HepG2 (cell line): Measurements from ENCODE around the gene UBA6. TPM values are rescaled to one million over a fixed set of nuclear protein-coding genes. Genes with fewer than 3 reads are reported as not detected.

Experiments used
- ATAC-seq: fragments of 200-7000 bp; cut with Tn5 transposase; 3 replicates; pipeline ENCODE4 v1.9.1; 2020; ENCODE audit warnings: mild to moderate bottlenecking, moderate library complexity
- BruUV-seq: library from RNA; stranded (reverse); fragments of 400-500 nt; replicated peaks from 2 replicates; lab custom pipeline; 2021; lab: Mats Ljungman, UMichigan
- CTCF ChIA-PET: fragments of 300-600 bp; formaldehyde crosslinking; extraction: SDS; loops from one replicate; lab custom pipeline; 2021; ENCODE audit warnings: low total read pairs, inconsistent platforms, low intra/inter-chr PET ratio; lab: Yijun Ruan, JAX
- POLR2A ChIA-PET: fragments of 350-600 bp; sonication (Branson Sonifier 250); formaldehyde crosslinking; loops from one replicate; lab custom pipeline; 2020; ENCODE audit warnings: antibody characterized with exemption, inconsistent platforms; lab: Yijun Ruan, JAX
- DNase-seq: peaks from one replicate; pipeline ENCODE4 v3.0.0-alpha.2; 2015; ENCODE audit warnings: low spot score
- FAIRE-seq: peaks from 3 replicates; lab custom pipeline; 2011; peaks lifted over from hg19 to GRCh38; lab: Jason Lieb, UNC
- H2AFZ ChIP-seq: one replicate; pipeline ENCODE4 v1.6.1; 2011; ENCODE audit warnings: low read length, inconsistent platforms
- H3K27ac ChIP-seq: fragments of 300-600 bp; 3 replicates; pipeline ENCODE4 v1.8.0; 2011; ENCODE audit warnings: mixed run types, mild to moderate bottlenecking, mixed read lengths, low read length, inconsistent platforms; ENCODE audit not compliant: insufficient read depth; ENCODE audit errors: extremely low read length
- H3K27me3 ChIP-seq, 2 experiments: fragments of 200-600 bp in 1 of 2; 2 replicates in 1 of 2; 3 replicates in 1 of 2; pipeline versions ENCODE4 v1.6.0 to v1.8.0; 2011; ENCODE audit warnings: low read length in 2 of 2, mild to moderate bottlenecking in 2 of 2, moderate library complexity in 2 of 2, inconsistent platforms in 1 of 2; ENCODE audit not compliant: insufficient read depth in 2 of 2, control insufficient read depth in 1 of 2
- H3K36me3 ChIP-seq, 2 experiments: fragments of 200-600 bp in 1 of 2; replicated peaks in 1 of 2; 2 replicates in 1 of 2; 3 replicates in 1 of 2; pipeline versions ENCODE4 v1.5.1 to v1.8.0; 2011; ENCODE audit warnings: low read length in 2 of 2, inconsistent platforms in 1 of 2; ENCODE audit not compliant: insufficient read depth in 2 of 2, control insufficient read depth in 1 of 2
- H3K4me1 ChIP-seq: 2 replicates; pipeline ENCODE4 v1.5.1; 2012; ENCODE audit warnings: low read length, inconsistent platforms; ENCODE audit not compliant: insufficient read depth
- H3K4me2 ChIP-seq: 2 replicates; pipeline ENCODE4 v1.6.0; 2011; ENCODE audit warnings: low read depth, low read length, inconsistent platforms
- H3K4me3 ChIP-seq, 3 experiments: fragments of 200-600 bp in 1 of 3; sonication (generic), shearing (Covaris generic) in 1 of 3; replicated peaks in 1 of 3; 2 replicates each; pipeline ENCODE4 v1.5.1; 2011 to 2016; ENCODE audit warnings: low read length in 3 of 3, inconsistent platforms in 2 of 3, low read depth in 2 of 3, mild to moderate bottlenecking in 2 of 3, control low read depth in 1 of 3, mixed read lengths in 1 of 3; ENCODE audit not compliant: insufficient read depth in 1 of 3
- H3K79me2 ChIP-seq: one replicate; pipeline ENCODE4 v1.6.1; 2011; ENCODE audit warnings: low read length, inconsistent platforms; ENCODE audit not compliant: insufficient read depth
- H3K9ac ChIP-seq: 2 replicates; pipeline ENCODE4 v1.6.0; 2011; ENCODE audit warnings: mild to moderate bottlenecking, low read depth, low read length, inconsistent platforms; ENCODE audit not compliant: insufficient read depth
- H3K9me3 ChIP-seq: 2 replicates; pipeline ENCODE4 v1.5.1; 2012; ENCODE audit warnings: mild to moderate bottlenecking, low read length
- H4K20me1 ChIP-seq: 2 replicates; pipeline ENCODE4 v1.6.0; 2011; ENCODE audit warnings: inconsistent platforms, mild to moderate bottlenecking, low read length, moderate library complexity; ENCODE audit not compliant: insufficient read depth
- HDAC6 ChIP-seq: fragments of 200-600 bp; sonication (generic); IDR thresholded peaks from 2 replicates; pipeline ENCODE4 v1.7.0; 2017; ENCODE audit warnings: mild to moderate bottlenecking, antibody characterized with exemption, low read length, low read depth
- HOXA5 ChIP-seq: sonication (generic); formaldehyde crosslinking; IDR thresholded peaks from 2 replicates; pipeline ENCODE4 v1.4.0; 2020; ENCODE audit warnings: missing genetic modification reagents
- MXD4 ChIP-seq: IDR thresholded peaks from 2 replicates; pipeline ENCODE4 v1.6.1; 2016; ENCODE audit warnings: mild to moderate bottlenecking, missing biosample characterization, missing genetic modification reagents
- SCMH1 ChIP-seq: sonication (generic); formaldehyde crosslinking; IDR thresholded peaks from 2 replicates; pipeline ENCODE4 v1.9.0; 2021; ENCODE audit warnings: missing genetic modification reagents, mild to moderate bottlenecking, borderline replicate concordance
- ZFAT ChIP-seq: sonication (generic); formaldehyde crosslinking; conservative IDR thresholded peaks from 2 replicates; pipeline ENCODE4 v1.8.1; 2023; ENCODE audit warnings: missing genetic modification reagents, inconsistent platforms
- ZNF10 ChIP-seq: sonication (generic); formaldehyde crosslinking; IDR thresholded peaks from 2 replicates; pipeline ENCODE4 v1.4.0; 2020; ENCODE audit warnings: mild to moderate bottlenecking, low read depth, missing genetic modification reagents, borderline replicate concordance
- ZNF263 ChIP-seq: sonication (generic); formaldehyde crosslinking; IDR thresholded peaks from 2 replicates; pipeline ENCODE4 v1.4.0; 2020; ENCODE audit warnings: missing genetic modification reagents
- ZNF292 ChIP-seq: sonication (generic); formaldehyde crosslinking; IDR thresholded peaks from 2 replicates; pipeline ENCODE4 v1.8.1; 2022; ENCODE audit warnings: mild to moderate bottlenecking, low read depth, missing genetic modification reagents, borderline replicate concordance
- ZNF44 ChIP-seq: sonication (generic); formaldehyde crosslinking; IDR thresholded peaks from 2 replicates; pipeline ENCODE4 v1.5.1; 2020; ENCODE audit warnings: mild to moderate bottlenecking, missing genetic modification reagents
- ZNF562 ChIP-seq: sonication (generic); formaldehyde crosslinking; IDR thresholded peaks from 2 replicates; pipeline ENCODE4 v1.8.0; 2022; ENCODE audit warnings: missing genetic modification reagents, borderline replicate concordance
- ZNF678 ChIP-seq: sonication (generic); formaldehyde crosslinking; IDR thresholded peaks from 2 replicates; pipeline ENCODE4 v1.4.0; 2020; ENCODE audit warnings: mild to moderate bottlenecking, missing genetic modification reagents
- WGBS: methylation state at CpG from one replicate; pipeline ENCODE4 v1.1.6; 2017; ENCODE audit warnings: low lambda C conversion rate; 5-methylcytosine and 5-hydroxymethylcytosine counted together
- in situ Hi-C: cut with HindIII; loops from 2 replicates; pipeline ENCODE4 v1.10.0; 2017; ENCODE audit warnings: low pct_unique_long_range_greater_than_20kb; ENCODE audit not compliant: extremely low pct_ligation_motif_present
- intact Hi-C: fragments of 100-400 bp; cut with micrococcal nuclease; formaldehyde crosslinking; loops from one replicate; pipeline ENCODE4 v1.10.0; 2022; ENCODE audit not compliant: unreplicated experiment
- polyA plus RNA-seq, 8 experiments: library from polyadenylated mRNA; depleted of rRNA in 3 of 8; stranded (reverse) in 7 of 8; unstranded in 1 of 8; fragments of >200 nt; fragmentation: Illumina TruSeq in 4 of 8; extraction: Trizol in 4 of 8; gene quantifications; 2 replicates each; pipeline versions ENCODE4 v1.2.1 to v1.2.3, GENCODE V29; 2011 to 2016; ENCODE audit warnings: low read depth in 4 of 8, missing spikeins in 1 of 8, mixed read lengths in 1 of 8; ENCODE audit not compliant: insufficient read depth in 1 of 8
- total RNA-seq, 5 experiments: library from RNA; depleted of rRNA; stranded (reverse); fragments of >200 nt; fragmentation: Illumina TruSeq; extraction: Trizol; gene quantifications; 2 replicates each; pipeline ENCODE4 v1.2.3, GENCODE V29; 2016; ENCODE audit warnings: low read depth in 1 of 5
- TF ChIP-seq, protein P1 (sequence below): sonication (generic); formaldehyde crosslinking; IDR thresholded peaks from 2 replicates; pipeline ENCODE4 v1.4.0; 2020; ENCODE audit warnings: mild to moderate bottlenecking, low read depth, missing genetic modification reagents
- TF ChIP-seq, protein P2 (sequence below): sonication (generic); formaldehyde crosslinking; IDR thresholded peaks from 2 replicates; pipeline ENCODE4 v1.4.0; 2020; ENCODE audit warnings: missing genetic modification reagents
- TF ChIP-seq, protein P3 (sequence below): sonication (generic); formaldehyde crosslinking; IDR thresholded peaks from 2 replicates; pipeline ENCODE4 v1.5.1; 2020; ENCODE audit warnings: missing genetic modification reagents, mild to moderate bottlenecking, borderline replicate concordance

The UBA6 gene
- total and polyA plus RNA-seq, 2 of the 13 experiments (the other 11 are each of a cell fraction or from before 2014, with no cell fraction given), result 33.3 to 75.4 TPM

DNA sequence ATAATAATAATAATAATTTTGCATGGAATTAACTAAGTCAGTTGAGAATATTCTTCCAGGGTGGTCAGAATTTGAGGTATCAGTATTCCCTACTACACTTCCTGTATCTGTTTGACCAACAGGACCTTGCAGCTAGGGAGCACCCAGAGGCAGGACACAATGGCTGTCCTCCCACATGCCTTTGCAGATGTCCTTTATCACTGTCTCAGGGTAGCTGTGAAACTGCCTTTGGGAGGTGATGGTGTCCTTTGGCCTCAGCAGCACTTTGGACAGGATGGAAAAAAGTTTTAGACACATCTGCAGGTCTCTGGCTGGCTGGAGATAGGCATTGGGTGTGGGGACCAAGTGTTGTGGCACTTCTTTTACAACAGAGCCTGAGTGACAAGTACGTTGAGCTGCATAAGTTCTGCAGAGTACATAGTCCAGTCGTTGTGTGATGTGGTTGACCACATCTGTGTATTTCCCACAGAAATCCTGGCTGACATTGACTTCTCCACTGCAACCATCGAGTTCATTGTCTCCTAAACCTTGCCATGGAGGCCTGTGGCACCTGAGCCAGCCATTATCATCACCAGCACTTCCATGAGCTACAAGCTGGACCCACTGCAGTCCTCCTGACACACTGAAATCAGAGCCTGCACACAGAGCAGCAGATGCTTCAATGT lies 19.1 kb upstream of the UBA6 start:
- no peak for ATAC-seq
- Histone ChIP-seq H3K9ac (no peak overlapping the region), H3K9me3 (no peaks in the 10 kb centered on the region), H3K36me3 (peaks cover 5 to 17% of the 10 kb centered on the region in 2 experiments; a peak in 3 of 5 replicates), H3K4me3 (no peak overlapping the region), H3K27ac (no peak overlapping the region), H3K4me1 (no peaks in the 10 kb centered on the region), H3K79me2 (no peaks in the 10 kb centered on the region), H2AFZ (no peak overlapping the region), H4K20me1 (no peaks in the 10 kb centered on the region), H3K27me3 (no peaks in the 10 kb centered on the region), H3K4me2 (no peak overlapping the region)
- no TSS peak for BruUV-seq
- in situ Hi-C loops, result no loop called here
- FAIRE-seq, result no peak
- TF ChIP-seq HOXA5 (CRISPR knock-in tag) (no peak), ZNF263 (peak; percentile 44; the same call in 1 of the 2 replicates)
- DNase-seq, result no peak
- WGBS, result 82% methylated on average over 3 of the region's 3 CpGs
- ChIA-PET CTCF (no interaction called here), POLR2A (no interaction called here)
- intact Hi-C loops, result no loop called here

DNA sequence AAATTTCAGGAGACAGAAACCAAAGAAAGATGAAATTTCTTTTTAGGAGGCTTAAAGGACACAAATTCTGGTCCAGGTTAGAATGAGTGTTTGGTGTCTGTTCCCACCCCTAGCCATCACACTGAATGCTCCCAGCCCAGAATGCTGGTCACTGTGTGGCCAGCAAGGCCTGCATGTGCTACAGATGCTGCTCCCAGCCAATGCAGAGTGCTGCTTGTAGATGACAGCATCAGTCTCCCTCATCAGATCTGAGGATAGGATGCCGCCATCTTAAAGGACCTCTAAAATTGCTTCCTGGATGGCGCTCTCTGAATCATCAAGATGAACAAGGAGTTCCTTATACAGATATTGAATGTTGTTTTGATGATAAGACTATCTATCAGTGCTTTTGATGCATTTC lies 17.9 kb upstream of the UBA6 start:
- H3K4me1 ChIP-seq, result peaks cover 7% of the 10 kb centered on the region
- intact Hi-C loops (no loop called here), in situ Hi-C loops (no loop called here)
- H4K20me1 ChIP-seq, result no peaks in the 10 kb centered on the region
- ChIA-PET CTCF (no interaction called here), POLR2A (no interaction called here)
- no peak overlapping the region for H3K4me2 ChIP-seq
- H2AFZ ChIP-seq, result no peak overlapping the region
- ATAC-seq (no peak), FAIRE-seq (no peak), DNase-seq (no peak)
- H3K9ac ChIP-seq, result no peak overlapping the region
- no peak overlapping the region for H3K27ac ChIP-seq
- H3K27me3 ChIP-seq, result no peaks in the 10 kb centered on the region; a peak in 1 of 5 replicates
- 100% methylated on average over 2 of the region's 2 CpGs for WGBS
- no peaks in the 10 kb centered on the region for H3K9me3 ChIP-seq
- no TSS peak for BruUV-seq
- H3K79me2 ChIP-seq, result peaks cover 8% of the 10 kb centered on the region
- no peak overlapping the region for H3K4me3 ChIP-seq
- H3K36me3 ChIP-seq, result peaks cover 5 to 17% of the 10 kb centered on the region in 2 experiments; a peak in 3 of 5 replicates
- TF ChIP-seq ZFAT, result no peak
- no peak for TF ChIP-seq MXD4 (CRISPR knock-in tag)
- no peak for TF ChIP-seq ZNF562 (CRISPR knock-in tag)
- TF ChIP-seq, protein P1, sequence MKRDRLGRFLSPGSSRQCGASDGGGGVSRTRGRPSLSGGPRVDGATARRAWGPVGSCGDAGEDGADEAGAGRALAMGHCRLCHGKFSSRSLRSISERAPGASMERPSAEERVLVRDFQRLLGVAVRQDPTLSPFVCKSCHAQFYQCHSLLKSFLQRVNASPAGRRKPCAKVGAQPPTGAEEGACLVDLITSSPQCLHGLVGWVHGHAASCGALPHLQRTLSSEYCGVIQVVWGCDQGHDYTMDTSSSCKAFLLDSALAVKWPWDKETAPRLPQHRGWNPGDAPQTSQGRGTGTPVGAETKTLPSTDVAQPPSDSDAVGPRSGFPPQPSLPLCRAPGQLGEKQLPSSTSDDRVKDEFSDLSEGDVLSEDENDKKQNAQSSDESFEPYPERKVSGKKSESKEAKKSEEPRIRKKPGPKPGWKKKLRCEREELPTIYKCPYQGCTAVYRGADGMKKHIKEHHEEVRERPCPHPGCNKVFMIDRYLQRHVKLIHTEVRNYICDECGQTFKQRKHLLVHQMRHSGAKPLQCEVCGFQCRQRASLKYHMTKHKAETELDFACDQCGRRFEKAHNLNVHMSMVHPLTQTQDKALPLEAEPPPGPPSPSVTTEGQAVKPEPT, result no peak
- TF ChIP-seq ZNF10, result no peak
- TF ChIP-seq, protein P2, sequence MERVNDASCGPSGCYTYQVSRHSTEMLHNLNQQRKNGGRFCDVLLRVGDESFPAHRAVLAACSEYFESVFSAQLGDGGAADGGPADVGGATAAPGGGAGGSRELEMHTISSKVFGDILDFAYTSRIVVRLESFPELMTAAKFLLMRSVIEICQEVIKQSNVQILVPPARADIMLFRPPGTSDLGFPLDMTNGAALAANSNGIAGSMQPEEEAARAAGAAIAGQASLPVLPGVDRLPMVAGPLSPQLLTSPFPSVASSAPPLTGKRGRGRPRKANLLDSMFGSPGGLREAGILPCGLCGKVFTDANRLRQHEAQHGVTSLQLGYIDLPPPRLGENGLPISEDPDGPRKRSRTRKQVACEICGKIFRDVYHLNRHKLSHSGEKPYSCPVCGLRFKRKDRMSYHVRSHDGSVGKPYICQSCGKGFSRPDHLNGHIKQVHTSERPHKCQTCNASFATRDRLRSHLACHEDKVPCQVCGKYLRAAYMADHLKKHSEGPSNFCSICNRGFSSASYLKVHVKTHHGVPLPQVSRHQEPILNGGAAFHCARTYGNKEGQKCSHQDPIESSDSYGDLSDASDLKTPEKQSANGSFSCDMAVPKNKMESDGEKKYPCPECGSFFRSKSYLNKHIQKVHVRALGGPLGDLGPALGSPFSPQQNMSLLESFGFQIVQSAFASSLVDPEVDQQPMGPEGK, result no peak
- TF ChIP-seq, protein P3, sequence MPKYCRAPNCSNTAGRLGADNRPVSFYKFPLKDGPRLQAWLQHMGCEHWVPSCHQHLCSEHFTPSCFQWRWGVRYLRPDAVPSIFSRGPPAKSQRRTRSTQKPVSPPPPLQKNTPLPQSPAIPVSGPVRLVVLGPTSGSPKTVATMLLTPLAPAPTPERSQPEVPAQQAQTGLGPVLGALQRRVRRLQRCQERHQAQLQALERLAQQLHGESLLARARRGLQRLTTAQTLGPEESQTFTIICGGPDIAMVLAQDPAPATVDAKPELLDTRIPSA (CRISPR knock-in tag), result no peak
- TF ChIP-seq ZNF678 (CRISPR knock-in tag), result no peak
- no peak for TF ChIP-seq SCMH1 (CRISPR knock-in tag)
- TF ChIP-seq ZNF292, result no peak
- no peak for TF ChIP-seq HDAC6
- no peak for TF ChIP-seq ZNF44 (CRISPR knock-in tag)
